GM12878 (cell line): ENCODE measurements around the gene PTBP1.

Experiments
- FOXM1 ChIP-seq: IDR thresholded peaks from 2 replicates; pipeline ENCODE4 v1.6.1; 2012; ENCODE audit warnings: low read depth, mild to moderate bottlenecking, inconsistent platforms, low read length, moderate library complexity
- KDM1A ChIP-seq: fragments of 200-600 bp; sonication (generic); IDR thresholded peaks from 2 replicates; pipeline ENCODE4 v1.6.1; 2016; ENCODE audit warnings: borderline replicate concordance
- POLR2AphosphoS2 ChIP-seq: IDR thresholded peaks from 2 replicates; pipeline ENCODE4 v1.6.1; 2011; ENCODE audit warnings: low read depth, mild to moderate bottlenecking, low read length, improper control_type of control experiment, moderate library complexity
- SUZ12 ChIP-seq: fragments of 200-600 bp; sonication (generic); IDR thresholded peaks from one replicate; pipeline ENCODE4 v1.6.1; 2018; ENCODE audit warnings: antibody characterized with exemption, mild to moderate bottlenecking; ENCODE audit not compliant: unreplicated experiment
- TAF1 ChIP-seq: IDR thresholded peaks from 2 replicates; pipeline ENCODE4 v1.6.1; 2011; ENCODE audit warnings: mild to moderate bottlenecking, low read depth, low read length, borderline replicate concordance
- TF ChIP-seq, protein P1 (sequence below), 3 experiments: IDR thresholded peaks in 2 of 3; conservative IDR thresholded peaks in 1 of 3; 2 replicates each; pipeline ENCODE4 v1.5.1; 2011; ENCODE audit warnings: low read depth in 3 of 3, low read length in 3 of 3, mild to moderate bottlenecking in 3 of 3, control low read depth in 2 of 3, moderate library complexity in 2 of 3, inconsistent platforms in 1 of 3, mixed read lengths in 1 of 3; ENCODE audit not compliant: control insufficient read depth in 2 of 3, insufficient read depth in 1 of 3; ENCODE audit errors: extremely low read depth in 1 of 3

DNA sequence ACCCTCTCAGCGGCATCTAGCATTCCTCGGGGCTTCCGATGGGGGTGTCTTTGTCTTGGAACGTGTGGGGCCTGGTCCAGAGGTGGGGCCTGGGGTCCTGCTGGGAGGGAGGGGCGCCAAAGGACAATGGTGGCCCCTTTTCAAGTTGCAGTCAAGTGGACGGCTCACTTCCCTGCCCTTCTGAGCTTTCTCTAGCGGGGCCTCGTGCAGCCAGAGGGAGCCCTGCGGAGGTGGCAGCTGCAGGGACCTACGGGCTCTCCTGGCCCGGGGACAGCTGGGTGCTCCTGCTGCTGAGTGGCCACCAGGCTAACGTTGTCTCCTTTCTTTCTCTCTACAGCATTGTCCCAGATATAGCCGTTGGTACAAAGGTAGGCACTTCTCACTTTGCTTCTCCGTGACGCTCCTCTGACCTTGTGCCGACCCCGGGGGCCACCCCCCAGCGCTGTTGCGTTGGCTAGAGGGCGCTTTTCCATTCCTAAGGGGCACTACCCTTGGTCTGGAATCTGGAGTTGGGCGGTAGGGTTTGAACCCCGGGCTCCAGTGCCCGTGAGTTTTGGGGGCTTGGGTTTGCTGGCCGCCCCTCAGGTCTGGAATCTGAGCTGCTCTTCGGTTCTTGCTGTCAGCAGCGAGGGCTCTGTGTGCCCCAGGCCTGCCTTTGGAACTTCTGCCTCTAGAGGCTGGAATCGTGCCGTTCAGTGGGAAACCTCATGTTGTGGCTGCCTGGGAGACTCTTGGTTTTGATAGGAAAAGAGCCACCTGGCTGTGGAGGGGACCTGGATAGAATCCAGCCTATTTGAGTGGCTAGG is 2.0 kb downstream of the PTBP1 start:
- TF ChIP-seq TAF1 (no peak), FOXM1 (no peak), KDM1A (no peak), POLR2AphosphoS2 (no peak), SUZ12 (no peak)
- TF ChIP-seq, protein P1, sequence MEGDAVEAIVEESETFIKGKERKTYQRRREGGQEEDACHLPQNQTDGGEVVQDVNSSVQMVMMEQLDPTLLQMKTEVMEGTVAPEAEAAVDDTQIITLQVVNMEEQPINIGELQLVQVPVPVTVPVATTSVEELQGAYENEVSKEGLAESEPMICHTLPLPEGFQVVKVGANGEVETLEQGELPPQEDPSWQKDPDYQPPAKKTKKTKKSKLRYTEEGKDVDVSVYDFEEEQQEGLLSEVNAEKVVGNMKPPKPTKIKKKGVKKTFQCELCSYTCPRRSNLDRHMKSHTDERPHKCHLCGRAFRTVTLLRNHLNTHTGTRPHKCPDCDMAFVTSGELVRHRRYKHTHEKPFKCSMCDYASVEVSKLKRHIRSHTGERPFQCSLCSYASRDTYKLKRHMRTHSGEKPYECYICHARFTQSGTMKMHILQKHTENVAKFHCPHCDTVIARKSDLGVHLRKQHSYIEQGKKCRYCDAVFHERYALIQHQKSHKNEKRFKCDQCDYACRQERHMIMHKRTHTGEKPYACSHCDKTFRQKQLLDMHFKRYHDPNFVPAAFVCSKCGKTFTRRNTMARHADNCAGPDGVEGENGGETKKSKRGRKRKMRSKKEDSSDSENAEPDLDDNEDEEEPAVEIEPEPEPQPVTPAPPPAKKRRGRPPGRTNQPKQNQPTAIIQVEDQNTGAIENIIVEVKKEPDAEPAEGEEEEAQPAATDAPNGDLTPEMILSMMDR (IDR thresholded peaks at IDR 0.05 in 2 of 3, conservative IDR thresholded peaks at IDR 0.05 in 1 of 3; ENCODE audit: control insufficient read depth in 2 of 3, extremely low read depth in 1 of 3, insufficient read depth in 1 of 3, low read depth in 3 of 3, low read length in 3 of 3): 0 out of 6 replicates have a peak, but pooled peaks of 1 of the 3 experiments have one; percentile 8
